SU-DHL-6 (cell line): ENCODE data around the gene SCUBE1.

ENCODE experiments used
- H2AFZ ChIP-seq: fragments of 200-600 bp; sonication (generic); 2 replicates; pipeline ENCODE4 v1.6.1; 2014; ENCODE audit warnings: low read depth, mild to moderate bottlenecking, moderate library complexity, mixed read lengths, antibody characterized with exemption, low read length; ENCODE audit not compliant: severe bottlenecking
- H3F3A ChIP-seq: fragments of 200-600 bp; shearing (Covaris generic); 2 replicates; pipeline ENCODE4 v1.6.0; 2016; ENCODE audit warnings: antibody characterized with exemption, mild to moderate bottlenecking; ENCODE audit not compliant: insufficient read depth
- H3K27ac ChIP-seq: fragments of 200-600 bp; sonication (generic); 2 replicates; pipeline ENCODE4 v1.5.1; 2016; ENCODE audit warnings: low read depth, mild to moderate bottlenecking, low read length, moderate library complexity, mixed read lengths
- H3K27me3 ChIP-seq: fragments of 200-600 bp; sonication (generic), shearing (Covaris generic); 2 replicates; pipeline ENCODE4 v1.6.0; 2014; ENCODE audit warnings: mild to moderate bottlenecking, low read length
- H3K36me3 ChIP-seq: fragments of 200-600 bp; sonication (generic); 2 replicates; pipeline ENCODE4 v1.6.1; 2014; ENCODE audit warnings: mild to moderate bottlenecking, low read length, mixed read lengths
- H3K4me2 ChIP-seq: fragments of 300-600, 200-600 bp; shearing (Covaris generic), sonication (generic); 2 replicates; pipeline ENCODE4 v1.6.0; 2014; ENCODE audit warnings: low read length, low read depth, mild to moderate bottlenecking; ENCODE audit not compliant: poor library complexity, severe bottlenecking
- H3K4me3 ChIP-seq: fragments of 200-600 bp; sonication (generic); 2 replicates; pipeline ENCODE4 v1.5.1; 2014; ENCODE audit warnings: antibody characterized with exemption, low read length, mild to moderate bottlenecking, mixed read lengths; ENCODE audit not compliant: insufficient read depth, poor library complexity, severe bottlenecking
- H3K79me2 ChIP-seq: fragments of 200-600 bp; sonication (generic); 2 replicates; pipeline ENCODE4 v1.6.1; 2014; ENCODE audit warnings: mild to moderate bottlenecking, low read length, moderate library complexity; ENCODE audit not compliant: insufficient read depth
- H3K9ac ChIP-seq: fragments of 200-600 bp; sonication (generic); 2 replicates; pipeline ENCODE4 v1.7.0; 2014; ENCODE audit warnings: mild to moderate bottlenecking, low read length
- H3K9me2 ChIP-seq: fragments of 200-600 bp; sonication (generic); replicated peaks from 2 replicates; pipeline ENCODE4 v1.6.1; 2014; ENCODE audit warnings: low read length; ENCODE audit not compliant: insufficient read depth
- H3K9me3 ChIP-seq: fragments of 200-600 bp; sonication (generic); 2 replicates; pipeline ENCODE4 v1.6.1; 2014; ENCODE audit warnings: low read length, mixed read lengths; ENCODE audit not compliant: insufficient read depth
- H4K20me1 ChIP-seq: fragments of 200-600 bp; sonication (generic); 2 replicates; pipeline ENCODE4 v1.6.1; 2014; ENCODE audit warnings: low read depth, mild to moderate bottlenecking, antibody characterized with exemption, low read length, moderate library complexity, mixed read lengths
- EZH2phosphoT487 ChIP-seq: fragments of 200-600 bp; sonication (generic), shearing (Covaris generic); conservative IDR thresholded peaks from 2 replicates; pipeline ENCODE4 v1.6.1; 2018; ENCODE audit warnings: mild to moderate bottlenecking, antibody characterized with exemption, low read length, moderate library complexity, mixed read lengths
- TF ChIP-seq, protein P1 (sequence below): fragments of 200-600 bp; sonication (generic); IDR thresholded peaks from one replicate; pipeline ENCODE4 v1.5.1; 2017; ENCODE audit warnings: antibody characterized with exemption, mild to moderate bottlenecking, low read length, moderate library complexity; ENCODE audit not compliant: insufficient read depth, poor library complexity, severe bottlenecking

Gene SCUBE1

DNA sequence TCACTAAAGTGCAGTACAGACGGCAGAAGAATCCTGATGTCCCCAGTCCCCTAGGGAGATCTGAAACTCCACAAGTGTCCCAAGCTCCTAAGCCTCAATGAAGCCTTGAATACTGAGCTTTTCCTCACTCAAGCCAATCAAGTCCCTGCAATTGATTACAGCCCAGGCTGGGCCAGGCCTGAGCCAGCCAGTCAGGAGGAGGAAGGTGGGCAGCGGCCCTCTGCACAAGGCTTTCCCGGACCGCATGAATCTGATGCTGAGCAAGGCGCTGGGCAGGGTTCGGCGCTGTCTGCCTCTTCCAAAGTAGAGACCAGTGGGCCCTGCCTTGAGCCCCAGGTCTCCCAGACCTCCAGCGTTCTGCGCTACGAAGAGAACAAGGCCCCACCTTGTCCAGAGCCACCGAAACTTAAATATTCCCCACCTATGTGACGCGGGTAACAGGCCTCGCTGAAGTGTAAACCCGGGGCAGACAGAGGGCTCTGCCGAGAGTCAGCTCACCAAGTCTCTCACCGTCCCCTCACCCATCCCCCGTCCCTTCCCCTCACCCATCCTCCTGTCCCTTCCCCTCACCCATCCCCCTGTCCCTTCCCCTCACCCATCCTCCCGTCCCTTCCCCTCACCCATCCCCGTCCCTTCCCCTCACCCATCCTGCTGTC, 63.2 kb downstream of the SCUBE1 start:
- Histone ChIP-seq H3K4me3 (no peak overlapping the region), H2AFZ (no peak overlapping the region), H3F3A (no peaks in the 10 kb centered on the region), H3K27me3 (no peaks in the 10 kb centered on the region), H3K9me2 (no peaks in the 10 kb centered on the region), H3K36me3 (no peaks in the 10 kb centered on the region), H3K27ac (no peak overlapping the region), H3K9me3 (no peaks in the 10 kb centered on the region), H4K20me1 (no peaks in the 10 kb centered on the region), H3K9ac (no peak overlapping the region), H3K79me2 (no peaks in the 10 kb centered on the region), H3K4me2 (no peak overlapping the region)
- no peak for TF ChIP-seq EZH2phosphoT487
- TF ChIP-seq, protein P1, sequence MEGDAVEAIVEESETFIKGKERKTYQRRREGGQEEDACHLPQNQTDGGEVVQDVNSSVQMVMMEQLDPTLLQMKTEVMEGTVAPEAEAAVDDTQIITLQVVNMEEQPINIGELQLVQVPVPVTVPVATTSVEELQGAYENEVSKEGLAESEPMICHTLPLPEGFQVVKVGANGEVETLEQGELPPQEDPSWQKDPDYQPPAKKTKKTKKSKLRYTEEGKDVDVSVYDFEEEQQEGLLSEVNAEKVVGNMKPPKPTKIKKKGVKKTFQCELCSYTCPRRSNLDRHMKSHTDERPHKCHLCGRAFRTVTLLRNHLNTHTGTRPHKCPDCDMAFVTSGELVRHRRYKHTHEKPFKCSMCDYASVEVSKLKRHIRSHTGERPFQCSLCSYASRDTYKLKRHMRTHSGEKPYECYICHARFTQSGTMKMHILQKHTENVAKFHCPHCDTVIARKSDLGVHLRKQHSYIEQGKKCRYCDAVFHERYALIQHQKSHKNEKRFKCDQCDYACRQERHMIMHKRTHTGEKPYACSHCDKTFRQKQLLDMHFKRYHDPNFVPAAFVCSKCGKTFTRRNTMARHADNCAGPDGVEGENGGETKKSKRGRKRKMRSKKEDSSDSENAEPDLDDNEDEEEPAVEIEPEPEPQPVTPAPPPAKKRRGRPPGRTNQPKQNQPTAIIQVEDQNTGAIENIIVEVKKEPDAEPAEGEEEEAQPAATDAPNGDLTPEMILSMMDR, result no peak

DNA sequence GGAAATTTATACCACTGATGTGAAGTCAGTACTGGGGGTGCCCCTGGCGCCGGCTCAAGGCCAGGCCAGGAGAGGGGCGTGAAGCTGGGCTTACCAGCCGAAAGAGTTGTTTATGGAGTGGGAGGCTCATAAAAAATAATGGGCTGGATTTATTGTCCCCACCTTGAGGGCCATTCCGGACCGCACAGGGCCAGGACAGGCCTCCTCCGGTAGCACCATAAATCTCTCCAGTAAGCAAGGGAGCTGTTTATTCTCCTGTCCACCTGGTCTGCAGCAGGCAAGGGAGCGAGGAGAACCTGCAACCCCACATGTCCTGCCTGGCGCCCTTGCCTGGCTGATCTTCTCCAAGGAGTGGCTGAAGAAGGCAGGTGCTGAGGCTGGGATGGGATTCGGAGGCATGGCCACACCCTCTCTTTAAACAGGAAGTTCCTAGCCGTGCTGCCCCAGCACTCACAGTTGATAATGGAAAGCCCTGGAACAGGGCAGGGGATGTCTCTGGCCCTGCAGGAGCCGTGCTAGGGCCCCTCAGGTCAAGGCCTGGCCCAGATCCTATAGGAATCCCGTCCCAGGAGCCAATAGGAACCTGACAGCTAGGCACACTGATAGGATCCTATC, 65.1 kb downstream of the SCUBE1 start:
- Histone ChIP-seq H3K79me2 (no peaks in the 10 kb centered on the region), H3F3A (no peaks in the 10 kb centered on the region), H4K20me1 (no peaks in the 10 kb centered on the region), H3K4me3 (no peak overlapping the region), H3K9ac (no peak overlapping the region), H3K27ac (no peak overlapping the region), H3K9me2 (no peaks in the 10 kb centered on the region), H3K4me2 (no peak overlapping the region), H2AFZ (no peak overlapping the region), H3K36me3 (no peaks in the 10 kb centered on the region), H3K9me3 (no peaks in the 10 kb centered on the region), H3K27me3 (no peaks in the 10 kb centered on the region)
- TF ChIP-seq, protein P1, result no peak

DNA sequence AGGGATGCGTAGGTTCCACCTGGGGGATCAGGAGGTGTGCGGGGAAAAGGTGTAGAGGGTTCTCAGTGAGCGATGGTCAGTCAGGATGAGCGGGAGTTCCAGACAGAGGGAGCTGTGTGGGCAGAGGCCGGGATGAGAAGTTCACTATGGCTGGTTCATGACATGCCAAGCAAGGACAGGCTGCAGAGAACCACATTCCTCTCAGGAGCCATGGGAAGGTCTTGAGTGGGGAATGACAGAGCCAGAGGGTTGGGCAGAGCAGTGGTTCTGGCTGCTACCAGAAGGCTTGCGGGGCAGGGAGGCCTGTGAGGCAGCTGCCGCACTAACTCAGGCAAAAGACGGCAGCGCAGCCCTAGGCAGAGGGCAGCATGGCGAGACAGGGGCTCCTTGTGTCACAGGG, 66.1 kb downstream of the SCUBE1 start:
- Histone ChIP-seq H3K4me2 (no peak overlapping the region), H3K9me2 (no peaks in the 10 kb centered on the region), H3K79me2 (no peaks in the 10 kb centered on the region), H3K9me3 (no peaks in the 10 kb centered on the region), H3F3A (no peaks in the 10 kb centered on the region), H3K9ac (no peak overlapping the region), H3K27me3 (no peaks in the 10 kb centered on the region), H3K4me3 (no peak overlapping the region), H2AFZ (no peak overlapping the region), H3K36me3 (no peaks in the 10 kb centered on the region), H4K20me1 (no peaks in the 10 kb centered on the region), H3K27ac (no peak overlapping the region)
- TF ChIP-seq EZH2phosphoT487, result no peak
- TF ChIP-seq, protein P1, result no peak
